Stimulated activated naive B cell treated with anti-CD40 and anti-IgM and Interleukin-4, amounts not matched to agents 10 μg/mL and 1 μg/mL and 100 μg/mL, for 72 hours (primary cell): ENCODE data around the gene DCT.
A peak's percentile ranks its signal among the peaks of the same experiment; 100 is the strongest.

ENCODE experiments used
- ATAC-seq, 2 donors: fragments of 150-1000 bp; cut with Tn5 transposase; replicated peaks; 2 replicates each; pipeline ENCODE4 v1.10.0; 2021; ENCODE audit warnings: moderate library complexity in 1 of 2
- DNase-seq: peaks from one replicate; pipeline ENCODE4 v3.0.0; 2021
- H3K27ac Mint-ChIP-seq: one replicate; pipeline ENCODE4 v1.8.0; 2022; ENCODE audit warnings: mild to moderate bottlenecking, mixed read lengths
- H3K27me3 Mint-ChIP-seq, 2 donors: one replicate each; pipeline ENCODE4 v1.8.0; 2022; ENCODE audit warnings: mixed read lengths in 2 of 2
- H3K36me3 Mint-ChIP-seq, 2 donors: one replicate each; pipeline ENCODE4 v1.8.0; 2022; ENCODE audit warnings: mixed read lengths in 2 of 2, mild to moderate bottlenecking in 1 of 2
- H3K4me1 Mint-ChIP-seq, 2 donors: one replicate each; pipeline ENCODE4 v1.8.0; 2022; ENCODE audit warnings: mixed read lengths in 2 of 2, mild to moderate bottlenecking in 1 of 2
- H3K4me3 Mint-ChIP-seq, 2 donors: one replicate each; pipeline ENCODE4 v1.8.0; 2022; ENCODE audit warnings: mild to moderate bottlenecking in 2 of 2, mixed read lengths in 2 of 2, moderate library complexity in 1 of 2
- H3K9me3 Mint-ChIP-seq, 2 donors: one replicate each; pipeline ENCODE4 v1.8.0; 2022; ENCODE audit warnings: mixed read lengths in 2 of 2, mild to moderate bottlenecking in 1 of 2

The DCT gene

DNA sequence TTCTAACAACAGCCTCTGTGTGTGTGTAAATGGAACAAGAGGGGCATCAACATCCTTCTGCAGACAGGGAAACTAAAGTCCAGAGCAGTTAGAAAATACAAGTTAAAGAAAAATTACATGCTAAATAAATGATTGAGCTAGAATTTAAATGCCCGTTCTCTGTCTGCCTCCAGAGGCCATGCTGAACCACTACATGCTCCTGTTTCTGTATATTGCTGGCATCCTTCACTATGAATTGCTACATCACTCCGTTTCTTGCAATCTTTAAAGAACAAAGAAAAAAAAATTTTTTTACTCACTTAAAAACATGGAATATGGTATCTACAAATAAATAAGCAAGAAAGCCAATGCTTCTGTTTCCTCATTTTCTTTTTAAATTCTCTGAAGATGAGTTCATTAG, 47.9 kb downstream of the DCT start:
- Mint-ChIP-seq H3K27me3 (no peaks in the 10 kb centered on the region), H3K4me3 (no peak overlapping the region), H3K9me3 (no peaks in the 10 kb centered on the region), H3K27ac (no peak overlapping the region), H3K4me1 (peaks cover 13 to 22% of the 10 kb centered on the region in 2 donors), H3K36me3 (no peaks in the 10 kb centered on the region)
- ATAC-seq, result no peak
- DNase-seq, result no peak

- ATAC-seq (no peak), DNase-seq (no peak)
- H3K9me3 Mint-ChIP-seq, result no peaks in the 10 kb centered on the region
- H3K36me3 Mint-ChIP-seq, result no peaks in the 10 kb centered on the region
- no peak overlapping the region for H3K27ac Mint-ChIP-seq
- no peak overlapping the region for H3K4me3 Mint-ChIP-seq
- peaks cover 3 to 6% of the 10 kb centered on the region in 2 donors for H3K4me1 Mint-ChIP-seq
- H3K27me3 Mint-ChIP-seq, result peaks cover 8 to 9% of the 10 kb centered on the region in 2 donors
Measured at GRCh38 chr13:94427313-94427953, 52.0 kb downstream of the DCT start.

DNA sequence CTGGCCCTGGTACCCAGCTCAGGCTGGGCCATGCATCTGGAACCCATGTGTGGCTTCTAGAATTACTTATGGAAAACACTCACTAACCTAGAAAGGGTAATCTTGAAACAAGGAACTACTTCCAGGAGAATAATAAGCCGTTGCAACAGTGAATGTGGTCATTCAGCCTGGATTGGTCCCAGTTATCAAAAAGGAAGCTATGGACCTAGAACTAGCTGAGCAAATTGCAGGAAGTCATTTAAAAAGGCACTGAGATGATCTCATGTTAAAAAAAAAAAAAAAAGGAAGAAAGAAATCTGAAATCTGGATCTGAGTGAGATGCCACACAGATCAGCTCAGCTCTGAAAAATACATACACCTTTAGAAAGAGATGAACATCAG, 59.6 kb downstream of the DCT start:
- Mint-ChIP-seq H3K27me3 (peaks cover 1 to 8% of the 10 kb centered on the region in 2 donors), H3K4me3 (no peak overlapping the region), H3K9me3 (peaks cover 5 to 12% of the 10 kb centered on the region in 2 donors), H3K4me1 (peaks cover 15 to 24% of the 10 kb centered on the region in 2 donors), H3K27ac (no peak overlapping the region), H3K36me3 (peaks cover 2 to 5% of the 10 kb centered on the region in 2 donors)
- no peak for DNase-seq
- ATAC-seq, result peak; percentile 24 to 42

DNA sequence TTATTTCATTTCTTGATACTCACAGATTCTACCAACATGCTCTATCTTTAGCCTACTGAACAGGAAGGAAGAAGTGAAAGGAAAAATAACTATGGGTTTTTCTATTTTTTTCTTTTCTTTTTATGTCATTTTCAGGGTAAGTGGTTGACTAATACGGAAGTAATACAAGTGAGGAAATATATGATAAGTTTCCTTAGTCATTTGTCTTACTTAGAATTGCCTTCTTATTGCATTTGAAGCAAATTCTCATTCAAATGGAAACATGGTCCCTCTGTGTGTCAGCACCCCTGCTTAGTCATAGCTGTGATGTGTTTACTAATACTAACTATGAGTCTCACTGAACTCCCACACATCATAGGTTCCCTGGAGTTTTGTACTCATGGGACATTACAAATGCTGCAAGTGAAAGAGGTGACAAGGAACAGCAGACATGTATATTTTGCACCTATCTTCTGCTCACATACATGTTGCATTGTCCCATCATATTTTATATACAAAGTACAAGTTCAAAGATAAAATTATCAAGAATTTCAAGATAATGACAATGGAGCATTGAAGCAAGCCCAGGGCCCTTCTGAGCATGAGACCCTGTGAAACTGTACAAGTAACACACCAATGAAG, 60.1 kb downstream of the DCT start:
- H3K4me1 Mint-ChIP-seq, result peaks cover 15 to 24% of the 10 kb centered on the region in 2 donors
- DNase-seq (peak; percentile 26), ATAC-seq (peak; percentile 91 to 95)
- peaks cover 0 to 4% of the 10 kb centered on the region in 2 donors for H3K27me3 Mint-ChIP-seq
- peak overlapping the region; percentile 22 to 42 for H3K4me3 Mint-ChIP-seq
- H3K27ac Mint-ChIP-seq, result peak overlapping the region; percentile 60
- H3K9me3 Mint-ChIP-seq, result peaks cover 5 to 12% of the 10 kb centered on the region in 2 donors
- H3K36me3 Mint-ChIP-seq, result peaks cover 2 to 5% of the 10 kb centered on the region in 2 donors

DNA sequence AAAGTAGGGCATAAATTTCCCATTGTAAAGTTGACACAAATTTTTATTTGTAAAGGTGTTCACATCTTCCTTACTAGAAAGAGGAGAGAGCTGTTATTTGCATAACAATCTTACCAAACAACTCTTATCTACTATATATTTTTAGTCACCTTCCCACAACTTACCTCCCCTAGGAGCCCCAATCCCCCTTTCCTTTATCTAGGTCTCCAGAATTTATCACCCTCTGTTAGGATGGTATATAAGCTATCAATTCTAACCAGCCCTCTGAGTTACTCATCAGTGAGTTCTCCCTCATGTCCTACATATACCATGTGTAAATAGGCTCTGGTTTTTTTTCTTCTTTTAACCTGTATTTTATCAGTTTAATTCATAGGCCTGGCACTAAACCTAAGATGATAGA, 62.2 kb downstream of the DCT start:
- H3K36me3 Mint-ChIP-seq, result peaks cover 2 to 5% of the 10 kb centered on the region in 2 donors
- H3K4me3 Mint-ChIP-seq, result no peak overlapping the region
- DNase-seq (no peak), ATAC-seq (no peak)
- peaks cover 15 to 24% of the 10 kb centered on the region in 2 donors for H3K4me1 Mint-ChIP-seq
- H3K27me3 Mint-ChIP-seq, result peaks cover 0 to 9% of the 10 kb centered on the region in 2 donors
- peaks cover 5 to 12% of the 10 kb centered on the region in 2 donors for H3K9me3 Mint-ChIP-seq
- H3K27ac Mint-ChIP-seq, result no peak overlapping the region

DNA sequence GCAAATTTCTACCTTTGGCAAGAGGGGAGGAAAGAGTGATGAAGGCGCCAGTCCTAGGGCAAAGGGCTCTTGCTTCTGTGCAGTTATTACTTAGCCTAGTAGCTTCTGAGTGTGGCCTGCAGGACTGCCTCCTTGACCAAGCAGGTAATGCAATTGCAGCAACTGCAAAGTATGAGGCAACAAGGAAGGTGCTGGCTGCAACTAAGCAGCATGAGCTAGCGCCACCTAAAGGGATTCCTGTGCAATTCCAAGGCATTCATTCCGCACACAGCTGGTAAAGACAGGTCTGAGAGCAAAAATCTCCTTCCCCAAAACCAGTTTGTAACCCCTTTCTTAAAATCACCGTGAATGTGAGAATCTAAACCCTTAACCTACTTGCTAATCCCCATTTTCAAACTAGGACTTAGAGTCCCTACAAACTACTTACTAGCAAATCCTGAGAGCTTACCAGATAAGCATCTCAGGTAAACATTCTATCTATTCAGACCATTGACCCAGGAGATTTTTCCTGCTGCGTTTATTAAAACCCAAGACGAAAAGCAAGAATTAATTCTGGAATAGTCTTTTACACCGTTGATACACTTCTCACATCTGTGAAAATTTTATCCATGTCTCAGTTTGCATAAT, 62.9 kb downstream of the DCT start:
- Mint-ChIP-seq H3K9me3 (peaks cover 5 to 10% of the 10 kb centered on the region in 2 donors), H3K27me3 (peaks cover 4 to 12% of the 10 kb centered on the region in 2 donors), H3K4me1 (peaks cover 15 to 24% of the 10 kb centered on the region in 2 donors), H3K36me3 (peaks cover 2 to 5% of the 10 kb centered on the region in 2 donors), H3K27ac (no peak overlapping the region), H3K4me3 (no peak overlapping the region)
- no peak for DNase-seq
- ATAC-seq, result no peak

DNA sequence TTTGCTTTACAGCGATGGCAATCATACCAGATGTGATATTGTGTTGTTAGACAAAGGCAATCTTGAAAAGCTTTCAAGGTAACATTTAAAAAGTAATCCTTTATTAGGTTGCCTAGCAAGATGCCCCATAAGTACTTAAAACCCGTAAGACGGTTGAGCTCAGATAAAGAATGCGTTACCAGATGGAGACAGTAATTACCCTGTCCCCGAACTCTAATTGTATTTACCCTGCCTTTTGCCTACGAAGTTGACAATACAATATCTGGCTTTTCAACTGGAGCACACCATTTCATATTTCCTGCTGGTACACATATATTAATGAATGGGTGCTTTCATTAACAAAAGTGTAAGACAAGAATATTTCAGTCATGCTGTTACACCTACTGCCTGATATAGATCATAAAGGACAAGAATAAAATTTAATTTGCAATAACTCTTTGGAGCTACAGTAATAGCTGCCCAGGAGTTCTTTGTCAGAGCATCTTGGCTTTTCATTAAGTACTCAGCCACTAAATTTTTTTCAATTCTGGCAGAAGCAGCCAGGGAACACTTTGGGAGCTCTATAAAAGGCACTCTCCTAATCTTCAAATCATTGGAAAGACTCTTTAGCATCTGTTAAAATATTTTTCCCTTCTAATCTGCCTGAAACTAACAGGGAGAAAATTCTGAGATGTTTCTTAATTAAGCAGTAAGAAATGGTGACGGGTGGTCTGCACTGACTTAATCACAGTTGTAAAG, 63.8 kb downstream of the DCT start:
- Mint-ChIP-seq H3K4me3 (no peak overlapping the region), H3K27ac (no peak overlapping the region), H3K27me3 (peaks cover 5 to 14% of the 10 kb centered on the region in 2 donors), H3K4me1 (peaks cover 15 to 24% of the 10 kb centered on the region in 2 donors), H3K9me3 (peaks cover 5 to 10% of the 10 kb centered on the region in 2 donors), H3K36me3 (peaks cover 2 to 5% of the 10 kb centered on the region in 2 donors)
- ATAC-seq, result no peak
- DNase-seq, result no peak

- no peak overlapping the region for H3K4me3 Mint-ChIP-seq
- peaks cover 5 to 10% of the 10 kb centered on the region in 2 donors for H3K27me3 Mint-ChIP-seq
- H3K4me1 Mint-ChIP-seq, result peaks cover 11 to 15% of the 10 kb centered on the region in 2 donors
- H3K27ac Mint-ChIP-seq, result no peak overlapping the region
- DNase-seq (no peak), ATAC-seq (no peak)
- peaks cover 0 to 9% of the 10 kb centered on the region in 2 donors for H3K9me3 Mint-ChIP-seq
- peaks cover 0 to 2% of the 10 kb centered on the region in 2 donors for H3K36me3 Mint-ChIP-seq
Measured at GRCh38 chr13:94414708-94415107, 64.8 kb downstream of the DCT start.

DNA sequence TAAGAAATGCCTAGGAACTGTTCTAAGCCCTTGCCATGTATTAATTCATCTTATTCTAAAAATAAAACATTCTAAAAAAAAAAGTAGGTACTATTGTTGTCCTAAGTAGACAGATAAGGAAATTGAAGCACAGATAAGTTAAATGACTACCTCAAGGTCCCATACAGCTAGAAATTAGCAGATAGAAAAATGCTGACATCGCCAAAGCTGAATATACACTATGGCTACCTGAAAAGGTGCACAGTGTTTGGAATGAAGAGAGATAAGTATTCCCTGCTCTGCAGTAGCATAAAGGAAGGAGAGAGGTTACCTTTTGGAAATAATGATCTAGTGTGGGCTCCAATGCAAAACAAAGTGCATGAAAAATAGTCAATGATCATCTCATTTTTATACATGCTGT, 65.3 kb downstream of the DCT start:
- H3K4me1 Mint-ChIP-seq, result peaks cover 8 to 9% of the 10 kb centered on the region in 2 donors
- DNase-seq (no peak), ATAC-seq (no peak)
- H3K9me3 Mint-ChIP-seq, result peaks cover 0 to 7% of the 10 kb centered on the region in 2 donors
- no peak overlapping the region for H3K4me3 Mint-ChIP-seq
- H3K36me3 Mint-ChIP-seq, result peaks cover 0 to 2% of the 10 kb centered on the region in 2 donors
- no peak overlapping the region for H3K27ac Mint-ChIP-seq
- H3K27me3 Mint-ChIP-seq, result peaks cover 6 to 10% of the 10 kb centered on the region in 2 donors

GRCh38 chr13:94413598-94413944, 65.9 kb downstream of the DCT start:
- Mint-ChIP-seq H3K36me3 (peaks cover 0 to 2% of the 10 kb centered on the region in 2 donors), H3K27me3 (peaks cover 11 to 15% of the 10 kb centered on the region in 2 donors), H3K9me3 (peaks cover 0 to 9% of the 10 kb centered on the region in 2 donors), H3K27ac (no peak overlapping the region), H3K4me3 (no peak overlapping the region), H3K4me1 (peaks cover 3 to 5% of the 10 kb centered on the region in 2 donors)
- DNase-seq (no peak), ATAC-seq (no peak)

DNA sequence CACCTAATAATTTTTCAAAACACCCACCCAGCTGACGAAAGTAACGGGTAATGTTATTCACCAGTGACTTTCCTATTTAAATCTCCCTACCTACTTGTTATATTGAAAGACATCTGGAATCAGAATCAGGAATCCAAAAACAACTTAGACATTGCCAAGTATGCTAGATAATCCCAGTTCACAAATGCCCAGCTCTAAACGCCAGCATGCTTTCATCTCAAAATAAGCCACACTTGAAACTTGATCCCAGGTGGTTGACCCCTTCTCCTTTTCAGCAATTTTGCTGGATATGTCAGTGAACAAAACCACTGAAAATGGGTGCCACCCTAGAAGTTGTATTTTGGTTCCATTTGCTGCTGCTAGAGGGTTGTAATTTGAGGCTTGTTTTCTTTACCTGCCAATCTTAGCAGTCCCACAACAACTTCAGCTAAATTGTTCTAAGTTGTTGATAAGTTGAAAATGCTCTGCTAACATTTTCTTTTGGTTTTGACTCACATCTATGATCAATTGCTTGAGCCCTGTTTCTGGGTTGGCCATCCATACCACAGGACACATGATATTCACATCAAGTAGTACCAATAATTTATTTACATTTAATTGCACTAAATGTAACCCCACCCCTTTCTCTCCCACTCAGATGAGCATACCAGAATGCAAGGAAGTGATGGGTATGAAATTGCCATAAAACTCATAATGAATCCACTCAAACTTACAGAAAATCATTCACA, 66.4 kb downstream of the DCT start:
- Mint-ChIP-seq H3K36me3 (peaks cover 0 to 2% of the 10 kb centered on the region in 2 donors), H3K4me1 (peaks cover 0 to 2% of the 10 kb centered on the region in 2 donors), H3K27me3 (peaks cover 15 to 18% of the 10 kb centered on the region in 2 donors), H3K27ac (no peak overlapping the region), H3K9me3 (peaks cover 0 to 6% of the 10 kb centered on the region in 2 donors), H3K4me3 (no peak overlapping the region)
- DNase-seq (no peak), ATAC-seq (no peak)

GRCh38 chr13:94411747-94412146, 67.7 kb downstream of the DCT start:
- ATAC-seq, result no peak
- Mint-ChIP-seq H3K27me3 (peaks cover 15 to 18% of the 10 kb centered on the region in 2 donors), H3K27ac (no peak overlapping the region), H3K4me3 (no peak overlapping the region), H3K9me3 (peaks cover 0 to 2% of the 10 kb centered on the region in 2 donors), H3K4me1 (no peaks in the 10 kb centered on the region), H3K36me3 (no peaks in the 10 kb centered on the region)
- no peak for DNase-seq

- ATAC-seq (no peak), DNase-seq (no peak)
- no peaks in the 10 kb centered on the region for H3K36me3 Mint-ChIP-seq
- no peaks in the 10 kb centered on the region for H3K4me1 Mint-ChIP-seq
- no peak overlapping the region for H3K27ac Mint-ChIP-seq
- no peak overlapping the region for H3K4me3 Mint-ChIP-seq
- peaks cover 15 to 18% of the 10 kb centered on the region in 2 donors for H3K27me3 Mint-ChIP-seq
- H3K9me3 Mint-ChIP-seq, result peaks cover 0 to 2% of the 10 kb centered on the region in 2 donors
Measured at GRCh38 chr13:94408314-94409036, 71.0 kb downstream of the DCT start.
